HepG2 (cell line): ENCODE results near the gene ITGAE. TPM values are rescaled to one million over a fixed set of nuclear protein-coding genes. Genes with fewer than 3 reads are reported as not detected.

Experiments
- ATAC-seq: fragments of 200-7000 bp; cut with Tn5 transposase; 3 replicates; pipeline ENCODE4 v1.9.1; 2020; ENCODE audit warnings: mild to moderate bottlenecking, moderate library complexity
- BruUV-seq: library from RNA; stranded (reverse); fragments of 400-500 nt; replicated peaks from 2 replicates; lab custom pipeline; 2021; lab: Mats Ljungman, UMichigan
- CTCF ChIA-PET: fragments of 300-600 bp; formaldehyde crosslinking; extraction: SDS; loops from one replicate; lab custom pipeline; 2021; ENCODE audit warnings: low total read pairs, inconsistent platforms, low intra/inter-chr PET ratio; lab: Yijun Ruan, JAX
- POLR2A ChIA-PET: fragments of 350-600 bp; sonication (Branson Sonifier 250); formaldehyde crosslinking; loops from one replicate; lab custom pipeline; 2020; ENCODE audit warnings: antibody characterized with exemption, inconsistent platforms; lab: Yijun Ruan, JAX
- DNase-seq: peaks from one replicate; pipeline ENCODE4 v3.0.0-alpha.2; 2015; ENCODE audit warnings: low spot score
- FAIRE-seq: peaks from 3 replicates; lab custom pipeline; 2011; peaks lifted over from hg19 to GRCh38; lab: Jason Lieb, UNC
- H2AFZ ChIP-seq: one replicate; pipeline ENCODE4 v1.6.1; 2011; ENCODE audit warnings: low read length, inconsistent platforms
- H3K27ac ChIP-seq: fragments of 300-600 bp; 3 replicates; pipeline ENCODE4 v1.8.0; 2011; ENCODE audit warnings: mixed run types, mild to moderate bottlenecking, mixed read lengths, low read length, inconsistent platforms; ENCODE audit not compliant: insufficient read depth; ENCODE audit errors: extremely low read length
- H3K27me3 ChIP-seq, 2 experiments: fragments of 200-600 bp in 1 of 2; 2 replicates in 1 of 2; 3 replicates in 1 of 2; pipeline versions ENCODE4 v1.6.0 to v1.8.0; 2011; ENCODE audit warnings: low read length in 2 of 2, mild to moderate bottlenecking in 2 of 2, moderate library complexity in 2 of 2, inconsistent platforms in 1 of 2; ENCODE audit not compliant: insufficient read depth in 2 of 2, control insufficient read depth in 1 of 2
- H3K36me3 ChIP-seq, 2 experiments: fragments of 200-600 bp in 1 of 2; replicated peaks in 1 of 2; 2 replicates in 1 of 2; 3 replicates in 1 of 2; pipeline versions ENCODE4 v1.5.1 to v1.8.0; 2011; ENCODE audit warnings: low read length in 2 of 2, inconsistent platforms in 1 of 2; ENCODE audit not compliant: insufficient read depth in 2 of 2, control insufficient read depth in 1 of 2
- H3K4me1 ChIP-seq: 2 replicates; pipeline ENCODE4 v1.5.1; 2012; ENCODE audit warnings: low read length, inconsistent platforms; ENCODE audit not compliant: insufficient read depth
- H3K4me2 ChIP-seq: 2 replicates; pipeline ENCODE4 v1.6.0; 2011; ENCODE audit warnings: low read depth, low read length, inconsistent platforms
- H3K4me3 ChIP-seq, 3 experiments: fragments of 200-600 bp in 1 of 3; sonication (generic), shearing (Covaris generic) in 1 of 3; replicated peaks in 1 of 3; 2 replicates each; pipeline ENCODE4 v1.5.1; 2011 to 2016; ENCODE audit warnings: low read length in 3 of 3, inconsistent platforms in 2 of 3, low read depth in 2 of 3, mild to moderate bottlenecking in 2 of 3, control low read depth in 1 of 3, mixed read lengths in 1 of 3; ENCODE audit not compliant: insufficient read depth in 1 of 3
- H3K79me2 ChIP-seq: one replicate; pipeline ENCODE4 v1.6.1; 2011; ENCODE audit warnings: low read length, inconsistent platforms; ENCODE audit not compliant: insufficient read depth
- H3K9ac ChIP-seq: 2 replicates; pipeline ENCODE4 v1.6.0; 2011; ENCODE audit warnings: mild to moderate bottlenecking, low read depth, low read length, inconsistent platforms; ENCODE audit not compliant: insufficient read depth
- H3K9me3 ChIP-seq: 2 replicates; pipeline ENCODE4 v1.5.1; 2012; ENCODE audit warnings: mild to moderate bottlenecking, low read length
- H4K20me1 ChIP-seq: 2 replicates; pipeline ENCODE4 v1.6.0; 2011; ENCODE audit warnings: inconsistent platforms, mild to moderate bottlenecking, low read length, moderate library complexity; ENCODE audit not compliant: insufficient read depth
- ATRX ChIP-seq: sonication (generic); formaldehyde crosslinking; IDR thresholded peaks from 2 replicates; pipeline ENCODE4 v1.4.0; 2020; ENCODE audit warnings: missing genetic modification reagents, borderline replicate concordance
- FOSL2 ChIP-seq: sonication (generic); formaldehyde crosslinking; IDR thresholded peaks from 2 replicates; pipeline ENCODE4 v1.4.0; 2020; ENCODE audit warnings: missing genetic modification reagents
- FOXA3 ChIP-seq: IDR thresholded peaks from 2 replicates; pipeline ENCODE4 v1.6.1; 2016; ENCODE audit warnings: missing genetic modification reagents, missing compliant biosample characterization
- FOXP1 ChIP-seq, 2 experiments: fragments of 450-650 bp in 1 of 2; IDR thresholded peaks; 2 replicates each; pipeline ENCODE4 v1.6.1; 2017 to 2018; ENCODE audit warnings: antibody characterized with exemption in 1 of 2
- MAFK ChIP-seq, 2 experiments: IDR thresholded peaks in 1 of 2; conservative IDR thresholded peaks in 1 of 2; 2 replicates each; pipeline ENCODE4 v1.6.1; 2011; ENCODE audit warnings: improper control_type of control experiment in 2 of 2, low read length in 2 of 2
- MXD4 ChIP-seq: IDR thresholded peaks from 2 replicates; pipeline ENCODE4 v1.6.1; 2016; ENCODE audit warnings: mild to moderate bottlenecking, missing biosample characterization, missing genetic modification reagents
- SALL1 ChIP-seq: sonication (generic); formaldehyde crosslinking; IDR thresholded peaks from 2 replicates; pipeline ENCODE4 v1.8.0; 2022; ENCODE audit warnings: mild to moderate bottlenecking, missing genetic modification reagents
- TAF1 ChIP-seq: sonication (generic); formaldehyde crosslinking; IDR thresholded peaks from 2 replicates; pipeline ENCODE4 v1.4.0; 2020; ENCODE audit warnings: missing genetic modification reagents
- ZBTB7B ChIP-seq: sonication (generic); formaldehyde crosslinking; IDR thresholded peaks from 2 replicates; pipeline ENCODE4 v1.4.0; 2020; ENCODE audit warnings: missing genetic modification reagents
- ZMYM4 ChIP-seq: sonication (generic); formaldehyde crosslinking; IDR thresholded peaks from 2 replicates; pipeline ENCODE4 v1.8.1; 2023; ENCODE audit warnings: mild to moderate bottlenecking, missing genetic modification reagents
- ZNF33B ChIP-seq: sonication (generic); formaldehyde crosslinking; IDR thresholded peaks from 2 replicates; pipeline ENCODE4 v1.5.1; 2020; ENCODE audit warnings: mild to moderate bottlenecking, missing genetic modification reagents
- WGBS: methylation state at CpG from one replicate; pipeline ENCODE4 v1.1.6; 2017; ENCODE audit warnings: low lambda C conversion rate; 5-methylcytosine and 5-hydroxymethylcytosine counted together
- in situ Hi-C: cut with HindIII; loops from 2 replicates; pipeline ENCODE4 v1.10.0; 2017; ENCODE audit warnings: low pct_unique_long_range_greater_than_20kb; ENCODE audit not compliant: extremely low pct_ligation_motif_present
- intact Hi-C: fragments of 100-400 bp; cut with micrococcal nuclease; formaldehyde crosslinking; loops from one replicate; pipeline ENCODE4 v1.10.0; 2022; ENCODE audit not compliant: unreplicated experiment
- polyA plus RNA-seq, 8 experiments: library from polyadenylated mRNA; depleted of rRNA in 3 of 8; stranded (reverse) in 7 of 8; unstranded in 1 of 8; fragments of >200 nt; fragmentation: Illumina TruSeq in 4 of 8; extraction: Trizol in 4 of 8; gene quantifications; 2 replicates each; pipeline versions ENCODE4 v1.2.1 to v1.2.3, GENCODE V29; 2011 to 2016; ENCODE audit warnings: low read depth in 4 of 8, missing spikeins in 1 of 8, mixed read lengths in 1 of 8; ENCODE audit not compliant: insufficient read depth in 1 of 8
- total RNA-seq, 5 experiments: library from RNA; depleted of rRNA; stranded (reverse); fragments of >200 nt; fragmentation: Illumina TruSeq; extraction: Trizol; gene quantifications; 2 replicates each; pipeline ENCODE4 v1.2.3, GENCODE V29; 2016; ENCODE audit warnings: low read depth in 1 of 5
- TF ChIP-seq, protein P1 (sequence below): sonication (generic); formaldehyde crosslinking; IDR thresholded peaks from 2 replicates; pipeline ENCODE4 v1.4.0; 2020; ENCODE audit warnings: missing genetic modification reagents

The ITGAE gene
- total and polyA plus RNA-seq, 2 of the 13 experiments (the other 11 are each of a cell fraction or from before 2014, with no cell fraction given) = 42.3 to 49.0 TPM

GRCh38 chr17:3818786-3819185 lies 17.8 kb upstream of the ITGAE start:
- Histone ChIP-seq H3K4me3 (no peak overlapping the region), H3K79me2 (no peaks in the 10 kb centered on the region), H3K4me1 (peaks cover 10% of the 10 kb centered on the region; the same call in 1 of the 2 replicates), H3K36me3 (peaks cover 7 to 58% of the 10 kb centered on the region in 2 experiments; a peak in 4 of 5 replicates), H3K27ac (no peak overlapping the region), H2AFZ (no peak overlapping the region), H3K9ac (no peak overlapping the region), H3K4me2 (no peak overlapping the region), H3K9me3 (no peaks in the 10 kb centered on the region), H3K27me3 (no peaks in the 10 kb centered on the region), H4K20me1 (no peaks in the 10 kb centered on the region)
- in situ Hi-C loops = no loop called here
- intact Hi-C loops = no loop called here
- TF ChIP-seq MXD4 (CRISPR knock-in tag) (no peak), MAFK (conservative IDR thresholded peaks at IDR 0.05 in 1 of 2, IDR thresholded peaks at IDR 0.05 in 1 of 2; ENCODE audit: low read length in 2 of 2) (no peak), FOXA3 (CRISPR knock-in tag) (peak; percentile 41; the same call in 1 of the 2 replicates), FOSL2 (CRISPR knock-in tag) (peak; percentile 66), SALL1 (CRISPR knock-in tag) (0 out of 2 replicates have a peak, but pooled peaks have one; percentile 16), FOXP1 (IDR thresholded peaks at IDR 0.05) (no peak), FOXP1 (CRISPR knock-in tag; IDR thresholded peaks at IDR 0.05) (peak; percentile 77), ATRX (CRISPR knock-in tag) (no peak)
- DNase-seq (peak; percentile 29), ATAC-seq (peak; percentile 34; the same call in 1 of the 3 replicates), FAIRE-seq (no peak)
- ChIA-PET CTCF (no interaction called here), POLR2A (no interaction called here)
- no TSS peak for BruUV-seq
- 90% methylated on average over 6 of the region's 6 CpGs for WGBS

DNA sequence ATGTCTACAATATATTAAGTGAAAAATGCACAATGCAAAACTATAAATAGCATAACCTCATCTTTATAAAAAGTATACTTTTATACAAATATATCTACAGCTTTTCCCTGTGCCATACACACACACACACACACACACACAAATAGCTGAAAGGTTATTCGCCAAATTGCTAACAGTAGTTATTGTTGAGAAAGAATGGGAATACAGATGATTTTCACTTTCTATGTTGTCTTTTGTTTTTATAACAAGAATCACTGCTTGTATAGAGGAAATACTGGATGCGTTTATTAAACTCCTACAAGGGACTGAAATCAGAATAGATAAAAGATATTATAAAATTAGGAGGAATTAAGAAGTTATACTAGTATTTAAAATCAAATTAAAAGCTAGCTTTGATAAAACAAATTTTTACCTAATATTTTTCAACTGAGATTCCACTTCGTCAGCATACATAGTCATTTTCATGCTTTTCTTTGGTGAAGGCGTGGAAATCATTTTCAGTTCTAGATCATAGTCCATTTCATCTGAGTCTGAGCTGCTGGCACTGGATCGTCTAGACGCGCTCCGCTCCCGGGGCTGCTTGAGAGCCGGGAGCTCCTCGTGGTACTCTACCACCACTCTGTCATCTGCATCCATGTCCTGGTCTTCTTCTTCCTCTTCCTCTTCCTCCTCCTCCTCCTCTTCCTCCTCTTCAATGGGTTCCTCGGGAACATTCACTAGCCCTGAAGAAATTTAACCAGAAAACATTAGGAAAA lies 17.0 kb upstream of the ITGAE start:
- POLR2A ChIA-PET = no interaction called here
- Histone ChIP-seq H3K9me3 (no peaks in the 10 kb centered on the region), H2AFZ (no peak overlapping the region), H3K27ac (no peak overlapping the region)
- TF ChIP-seq, protein P1, sequence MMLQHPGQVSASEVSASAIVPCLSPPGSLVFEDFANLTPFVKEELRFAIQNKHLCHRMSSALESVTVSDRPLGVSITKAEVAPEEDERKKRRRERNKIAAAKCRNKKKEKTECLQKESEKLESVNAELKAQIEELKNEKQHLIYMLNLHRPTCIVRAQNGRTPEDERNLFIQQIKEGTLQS = no peak
- no peak for TF ChIP-seq ZNF33B
- TF ChIP-seq ZMYM4 (CRISPR knock-in tag) = no peak
- no peak for TF ChIP-seq TAF1 (CRISPR knock-in tag)
- no peak for TF ChIP-seq ZBTB7B (CRISPR knock-in tag)
- TF ChIP-seq, all 625 proteins: peak for 0
- no peaks in the 10 kb centered on the region for H4K20me1 ChIP-seq
- no peak overlapping the region for H3K4me3 ChIP-seq
- CTCF ChIA-PET = no interaction called here
- FAIRE-seq = no peak
- DNase-seq = no peak
- no peak overlapping the region for H3K9ac ChIP-seq
- H3K36me3 ChIP-seq = peaks cover 10 to 62% of the 10 kb centered on the region in 2 experiments; a peak in 4 of 5 replicates
- no peak for ATAC-seq
- no TSS peak for BruUV-seq
- intact Hi-C loops (no loop called here), in situ Hi-C loops (no loop called here)
- peaks cover 10% of the 10 kb centered on the region; the same call in 1 of the 2 replicates for H3K4me1 ChIP-seq
- no peaks in the 10 kb centered on the region for H3K79me2 ChIP-seq
- 96% methylated on average over 12 of the region's 12 CpGs for WGBS
- H3K4me2 ChIP-seq = no peak overlapping the region
- no peaks in the 10 kb centered on the region for H3K27me3 ChIP-seq
